B cell (primary cell): Measurements from ENCODE around the gene L3MBTL4. TPM values are rescaled to one million over a fixed set of nuclear protein-coding genes. Genes with fewer than 3 reads are reported as not detected.

Source experiments
- ATAC-seq: fragments of 200-7000 bp; cut with Tn5 transposase; one replicate; pipeline ENCODE4 v1.10.0; 2021; ENCODE audit warnings: low read depth, mild to moderate bottlenecking, moderate number of reproducible peaks, moderate library complexity
- CTCF ChIA-PET: fragments of 350-600 bp; sonication (Branson Sonifier 250); formaldehyde crosslinking; loops from one replicate; lab custom pipeline; 2021; ENCODE audit warnings: antibody characterized with exemption, inconsistent platforms; lab: Charles Lee
- POLR2A ChIA-PET: fragments of 350-600 bp; sonication (Branson Sonifier 250); formaldehyde crosslinking; loops from one replicate; lab custom pipeline; 2021; ENCODE audit warnings: antibody characterized with exemption; lab: Charles Lee
- DNase-seq: peaks from one replicate; pipeline ENCODE4 v3.0.0; 2013
- H2AFZ ChIP-seq: 2 replicates; pipeline ENCODE4 v1.6.1; 2012; ENCODE audit warnings: mild to moderate bottlenecking, low read depth, low read length; ENCODE audit not compliant: insufficient read depth, poor library complexity, severe bottlenecking
- H3K27ac ChIP-seq, 2 donors: 1 replicate in 1 of 2; 2 replicates in 1 of 2; pipeline ENCODE4 v1.5.1; 2012 to 2013; ENCODE audit warnings: low read length in 2 of 2, mild to moderate bottlenecking in 2 of 2, moderate library complexity in 1 of 2
- H3K27me3 ChIP-seq, 4 experiments: fragments of 200-600 bp in 1 of 4; sonication (generic) in 1 of 4; replicated peaks in 1 of 4; 1 replicate in 2 of 4; 2 replicates in 2 of 4; pipeline versions ENCODE4 v1.6.1 to v1.7.0; 2013 to 2016; ENCODE audit warnings: low read length in 3 of 4, mild to moderate bottlenecking in 2 of 4, mixed read lengths in 1 of 4, moderate library complexity in 1 of 4; ENCODE audit not compliant: insufficient read depth in 4 of 4, control insufficient read depth in 3 of 4; ENCODE audit errors: control extremely low read depth in 1 of 4
- H3K36me3 ChIP-seq, 2 experiments: replicated peaks in 1 of 2; 1 replicate in 1 of 2; 2 replicates in 1 of 2; pipeline versions ENCODE4 v1.6.1 to v1.7.1; 2013; ENCODE audit warnings: low read length in 1 of 2; ENCODE audit not compliant: insufficient read depth in 2 of 2, control insufficient read depth in 1 of 2; ENCODE audit errors: control extremely low read depth in 1 of 2, extremely low read depth in 1 of 2
- H3K4me1 ChIP-seq, 2 donors: fragments of 200-600 bp in 1 of 2; sonication (generic) in 1 of 2; 1 replicate in 1 of 2; 2 replicates in 1 of 2; pipeline versions ENCODE4 v1.5.1 to v1.6.1; 2013 to 2017; ENCODE audit warnings: low read length in 2 of 2; ENCODE audit not compliant: control insufficient read depth in 2 of 2, insufficient read depth in 2 of 2
- H3K4me2 ChIP-seq: replicated peaks from 2 replicates; pipeline ENCODE3; 2012; ENCODE audit warnings: mild to moderate bottlenecking, low read depth, low read length; ENCODE audit not compliant: poor library complexity, severe bottlenecking
- H3K4me3 ChIP-seq, 5 experiments: fragments of 200-600 bp in 1 of 5; sonication (generic) in 1 of 5; 1 replicate in 3 of 5; 2 replicates in 2 of 5; pipeline versions ENCODE4 v1.5.1 to v1.7.0; 2011 to 2016; ENCODE audit warnings: low read length in 4 of 5, mild to moderate bottlenecking in 4 of 5, low read depth in 2 of 5, control low read depth in 1 of 5, moderate library complexity in 1 of 5; ENCODE audit not compliant: insufficient read depth in 1 of 5; ENCODE audit errors: control extremely low read depth in 1 of 5, extremely low read depth in 1 of 5
- H3K79me2 ChIP-seq: fragments of 200-600 bp; sonication (generic); one replicate; pipeline ENCODE4 v1.6.0; 2016; ENCODE audit warnings: low read length; ENCODE audit not compliant: control insufficient read depth, insufficient read depth
- H3K9ac ChIP-seq: fragments of 200-600 bp; sonication (generic); 2 replicates; pipeline ENCODE4 v1.6.1; 2017; ENCODE audit warnings: mild to moderate bottlenecking, low read length, moderate library complexity
- H3K9me3 ChIP-seq, 3 donors: one replicate each; pipeline versions ENCODE4 v1.6.1 to v1.7.1; 2013; ENCODE audit warnings: low read length in 2 of 3; ENCODE audit not compliant: control insufficient read depth in 2 of 3, insufficient read depth in 1 of 3; ENCODE audit errors: control extremely low read depth in 1 of 3
- H4K20me1 ChIP-seq: 2 replicates; pipeline ENCODE4 v1.6.0; 2012; ENCODE audit warnings: mild to moderate bottlenecking, low read length; ENCODE audit not compliant: insufficient read depth, control insufficient read depth, poor library complexity, severe bottlenecking
- H3K27ac Mint-ChIP-seq: one replicate; pipeline ENCODE4 v1.8.0; 2021; ENCODE audit warnings: mixed read lengths
- H3K27me3 Mint-ChIP-seq: one replicate; pipeline ENCODE4 v1.8.0; 2021; ENCODE audit warnings: mixed read lengths
- H3K4me1 Mint-ChIP-seq: one replicate; pipeline ENCODE4 v1.8.0; 2021; ENCODE audit warnings: mixed read lengths
- H3K4me3 Mint-ChIP-seq: one replicate; pipeline ENCODE4 v1.8.0; 2021; ENCODE audit warnings: mixed read lengths
- H3K9me3 Mint-ChIP-seq: one replicate; pipeline ENCODE4 v1.8.0; 2022; ENCODE audit warnings: mixed read lengths; ENCODE audit not compliant: insufficient read depth
- CTCF ChIP-seq: fragments of 200-600 bp; IDR thresholded peaks from one replicate; pipeline ENCODE4 v1.8.0; 2022; ENCODE audit warnings: antibody characterized with exemption, mild to moderate bottlenecking
- EZH2 ChIP-seq: IDR thresholded peaks from 2 replicates; pipeline ENCODE4 v1.6.1; 2012; ENCODE audit warnings: borderline replicate concordance, low read depth, mild to moderate bottlenecking, moderate library complexity, low read length; ENCODE audit not compliant: insufficient read depth, poor library complexity, severe bottlenecking
- WGBS: methylation state at CpG from one replicate; pipeline ENCODE4 v1.1.5; 2013; ENCODE audit warnings: missing lambda C conversion rate; ENCODE audit not compliant: insufficient coverage; 5-methylcytosine and 5-hydroxymethylcytosine counted together
- intact Hi-C: fragments of 100-400 bp; cut with micrococcal nuclease; formaldehyde crosslinking; loops from one replicate; pipeline ENCODE4 v1.10.0; 2022
- polyA plus RNA-seq: library from polyadenylated mRNA; depleted of rRNA; stranded (reverse); fragments of >200 nt; gene quantifications from 2 replicates; pipeline ENCODE4 v1.2.3, GENCODE V29; 2012
- total RNA-seq, 2 donors: library from RNA; stranded (reverse); fragments of 120-200 nt in 1 of 2; gene quantifications; 1 replicate in 1 of 2; 2 replicates in 1 of 2; pipeline versions ENCODE4 v1.2.3 to v1.2.4, GENCODE V29; 2013 to 2022

The L3MBTL4 gene
- total and polyA plus RNA-seq, 2 donors (not counting 1 experiment from before 2014, with no cell fraction given) = 3.0 to 11.9 TPM

DNA sequence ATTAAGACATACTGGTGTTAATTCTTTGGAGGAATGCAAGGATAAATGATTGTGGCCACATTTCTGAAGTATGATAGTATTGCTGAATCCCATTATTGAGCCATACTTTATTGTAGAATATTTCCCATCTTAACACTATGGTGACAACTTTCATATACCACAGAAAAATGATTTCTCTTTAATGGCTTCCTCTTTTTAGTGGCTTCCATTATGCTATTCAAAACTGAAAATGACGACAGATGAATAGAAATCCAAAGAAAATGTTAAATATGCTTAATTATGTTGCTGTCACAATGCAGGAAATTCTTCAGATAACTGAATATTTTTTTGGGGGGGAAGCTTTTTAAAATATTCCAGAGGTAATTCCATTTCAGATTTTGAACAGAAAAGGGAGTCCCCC lies 430.5 kb downstream of the L3MBTL4 start:
- Mint-ChIP-seq H3K27ac (no peak overlapping the region), H3K4me3 (no peak overlapping the region), H3K9me3 (no peaks in the 10 kb centered on the region), H3K4me1 (no peaks in the 10 kb centered on the region), H3K27me3 (no peaks in the 10 kb centered on the region)
- DNase-seq (no peak), ATAC-seq (no peak)
- H3K9ac ChIP-seq = no peak overlapping the region
- no peak overlapping the region for H3K4me2 ChIP-seq
- H3K4me1 ChIP-seq = no peaks in the 10 kb centered on the region
- intact Hi-C loops = no loop called here
- no peaks in the 10 kb centered on the region for H3K79me2 ChIP-seq
- H3K9me3 ChIP-seq = no peaks in the 10 kb centered on the region
- WGBS = no CpG with 5 or more reads among the region's 1 CpG
- ChIA-PET POLR2A (no interaction called here), CTCF (interaction anchor here (0.7 kb wide), 1 partner anchor 19 kb away, joined by 4 read pairs; no protein-coding TSS in a partner anchor)
- TF ChIP-seq EZH2 = no peak
- H3K4me3 ChIP-seq = no peak overlapping the region
- no peaks in the 10 kb centered on the region for H4K20me1 ChIP-seq
- no peak overlapping the region for H3K27ac ChIP-seq
- no peaks in the 10 kb centered on the region for H3K27me3 ChIP-seq
- H2AFZ ChIP-seq = no peak overlapping the region
- no peaks in the 10 kb centered on the region for H3K36me3 ChIP-seq

GRCh38 chr18:5983488-5983887 lies 431.2 kb downstream of the L3MBTL4 start:
- Histone ChIP-seq H3K79me2 (no peaks in the 10 kb centered on the region), H3K27ac (no peak overlapping the region), H4K20me1 (no peaks in the 10 kb centered on the region), H3K36me3 (no peaks in the 10 kb centered on the region), H2AFZ (no peak overlapping the region), H3K9ac (no peak overlapping the region), H3K4me3 (no peak overlapping the region), H3K4me2 (no peak overlapping the region), H3K27me3 (no peaks in the 10 kb centered on the region), H3K9me3 (no peaks in the 10 kb centered on the region), H3K4me1 (no peaks in the 10 kb centered on the region)
- intact Hi-C loops = no loop called here
- ChIA-PET CTCF (interaction anchor here (0.5 kb wide), 1 partner anchor 1069 kb away, joined by 3 read pairs; no protein-coding TSS in a partner anchor), POLR2A (no interaction called here)
- H3K27me3 Mint-ChIP-seq = no peaks in the 10 kb centered on the region
- TF ChIP-seq EZH2 = no peak
- no peak for TF ChIP-seq CTCF
- H3K4me1 Mint-ChIP-seq = no peaks in the 10 kb centered on the region
- no peak overlapping the region for H3K27ac Mint-ChIP-seq
- H3K4me3 Mint-ChIP-seq = no peak overlapping the region
- no peak for DNase-seq
- no peaks in the 10 kb centered on the region for H3K9me3 Mint-ChIP-seq
- no peak for ATAC-seq
- 70% methylated on average over 3 of the region's 4 CpGs for WGBS
